Activated CD4-positive, alpha-beta memory T cell treated with anti-CD3 and anti-CD28 coated beads for 36 hours (primary cell): Measurements from ENCODE around the gene PCDHB13. TPM values are rescaled to one million over a fixed set of nuclear protein-coding genes. Genes with fewer than 3 reads are reported as not detected.
"Not testable (repeated sequence)": the region's sequence is repeated elsewhere in the genome, so short reads cannot be mapped to it uniquely, and the experiment has no call there.

Experiments used
- CTCF ChIA-PET: fragments of 350-600 bp; sonication (Branson Sonifier 250); formaldehyde crosslinking; loops from one replicate; lab custom pipeline; 2021; ENCODE audit warnings: antibody characterized with exemption, inconsistent platforms; lab: Charles Lee
- POLR2A ChIA-PET: fragments of 350-600 bp; sonication (Branson Sonifier 250); formaldehyde crosslinking; loops from one replicate; lab custom pipeline; 2021; ENCODE audit warnings: antibody characterized with exemption; lab: Charles Lee
- DNase-seq: peaks from one replicate; pipeline ENCODE4 v3.0.0-alpha.2; 2020
- H3K27ac Mint-ChIP-seq: one replicate; pipeline ENCODE4 v1.8.0; 2021; ENCODE audit warnings: mixed read lengths
- H3K27me3 Mint-ChIP-seq: one replicate; pipeline ENCODE4 v1.8.0; 2021; ENCODE audit warnings: mixed read lengths
- H3K36me3 Mint-ChIP-seq: one replicate; pipeline ENCODE4 v1.8.0; 2021; ENCODE audit warnings: mixed read lengths
- H3K4me1 Mint-ChIP-seq: one replicate; pipeline ENCODE4 v1.8.0; 2021; ENCODE audit warnings: low read depth, mixed read lengths
- H3K4me3 Mint-ChIP-seq: one replicate; pipeline ENCODE4 v1.8.0; 2021; ENCODE audit warnings: mild to moderate bottlenecking, mixed read lengths
- H3K9me3 Mint-ChIP-seq: one replicate; pipeline ENCODE4 v1.8.0; 2021; ENCODE audit warnings: mixed read lengths
- intact Hi-C: fragments of 100-400 bp; cut with micrococcal nuclease; formaldehyde crosslinking; loops from one replicate; pipeline ENCODE4 v1.15.1; 2023
- total RNA-seq, 2 experiments: library from RNA; stranded (reverse); gene quantifications; one replicate each; pipeline ENCODE4 v1.2.3, GENCODE V29; 2021

Gene PCDHB13
- total RNA-seq = not detected

GRCh38 chr5:141213656-141214339, at the start of gene PCDHB13:
Gene PCDHB13, plus strand, starts transcription at chr5:141213919. Its CDS starts 205 bp downstream, at chr5:141214124.
- CTCF ChIA-PET = interaction anchor here (1.0 kb wide), 1 partner anchor 107 kb away, joined by 3 read pairs; the partner anchor contains the start of gene TAF7

DNA sequence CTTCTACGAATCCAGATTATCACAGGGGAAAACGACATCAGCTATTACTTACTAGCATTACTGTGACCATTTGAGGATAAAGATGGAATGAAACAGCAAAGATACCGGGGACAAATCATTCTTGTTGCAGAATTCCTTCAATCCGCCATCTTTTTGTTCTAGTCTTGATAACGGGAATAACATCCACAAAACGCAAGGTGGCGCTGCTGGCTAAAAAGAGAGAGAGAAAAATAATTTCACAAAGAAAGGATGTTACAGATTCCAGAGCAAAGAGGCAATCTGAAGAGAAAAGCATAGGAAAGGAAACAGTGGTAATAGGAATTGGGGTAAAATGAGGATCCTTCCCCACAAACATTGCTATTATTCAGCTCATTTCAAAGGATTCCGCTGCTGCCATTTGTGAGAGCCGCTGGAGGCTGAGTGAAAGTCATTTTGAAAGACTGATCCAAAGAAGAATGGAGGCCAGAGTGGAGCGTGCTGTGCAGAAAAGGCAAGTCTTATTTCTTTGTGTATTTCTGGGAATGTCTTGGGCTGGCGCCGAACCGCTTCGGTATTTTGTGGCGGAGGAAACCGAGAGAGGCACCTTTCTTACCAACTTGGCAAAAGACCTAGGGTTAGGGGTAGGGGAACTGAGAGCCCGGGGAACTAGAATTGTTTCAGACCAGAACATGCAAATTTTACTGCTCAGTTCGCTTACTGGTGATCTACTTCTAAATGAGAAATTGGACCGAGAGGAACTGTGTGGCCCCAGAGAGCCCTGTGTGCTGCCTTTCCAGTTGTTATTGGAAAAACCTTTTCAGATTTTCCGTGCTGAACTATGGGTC, 41.1 kb upstream of the PCDHB13 start, which contains the start of gene PCDHB7:
Gene PCDHB7, plus strand, starts transcription at position 264 of the 824 bp plus-strand sequence. Its CDS starts 192 bp downstream, at position 456.
- peaks cover 1% of the 10 kb centered on the region for H3K36me3 Mint-ChIP-seq
- peaks cover 25% of the 10 kb centered on the region for H3K27me3 Mint-ChIP-seq
- H3K4me1 Mint-ChIP-seq = no peaks in the 10 kb centered on the region
- no peak within 1 kb of the TSS for H3K27ac Mint-ChIP-seq
- CTCF ChIA-PET = interaction anchor here (0.6 to 1.4 kb wide), 3 partner anchors 15 to 385 kb away, joined by 3 read pairs; partner anchors contain the start of gene PCDHB9
- H3K9me3 Mint-ChIP-seq = peaks cover 11% of the 10 kb centered on the region
- intact Hi-C loops = no loop called here
- no peak within 1 kb of the TSS for H3K4me3 Mint-ChIP-seq
- peak; percentile 35 for DNase-seq
- POLR2A ChIA-PET = no interaction called here

More at GRCh38 chr5:141213656-141214339, at the start of gene PCDHB13:
- intact Hi-C loops, H3K4me1 Mint-ChIP-seq, H3K27ac Mint-ChIP-seq, POLR2A ChIA-PET, H3K4me3 Mint-ChIP-seq: not testable (repeated sequence)
- peak; percentile 57 for DNase-seq
- Mint-ChIP-seq H3K36me3 (peaks cover 12% of the 10 kb centered on the region), H3K9me3 (peaks cover 23% of the 10 kb centered on the region), H3K27me3 (peaks cover 44% of the 10 kb centered on the region)

GRCh38 chr5:141174291-141175104, 39.2 kb upstream of the PCDHB13 start:
- H3K27ac Mint-ChIP-seq, DNase-seq: not testable (repeated sequence)
- peaks cover 14% of the 10 kb centered on the region for H3K27me3 Mint-ChIP-seq

DNA sequence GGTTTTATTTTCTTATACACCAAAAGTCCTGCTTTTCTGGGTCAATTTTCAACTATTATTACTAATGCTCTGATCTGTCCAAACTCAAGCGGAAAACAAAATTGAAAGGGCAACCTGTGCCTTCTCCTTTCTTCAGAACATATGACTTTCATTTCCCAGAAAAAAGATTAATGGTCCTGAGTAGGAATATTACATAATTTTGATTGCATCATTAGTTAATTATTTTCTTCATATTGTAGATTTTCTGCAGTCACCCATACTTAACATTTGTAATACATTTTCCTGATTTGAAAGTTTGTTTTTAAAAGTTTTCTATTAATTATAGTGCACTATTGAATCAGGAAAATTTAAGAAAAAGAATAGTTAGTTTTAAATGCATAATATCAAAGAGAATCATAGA, 37.8 kb upstream of the PCDHB13 start:
- Mint-ChIP-seq H3K27ac (no peak overlapping the region), H3K9me3 (peaks cover 13% of the 10 kb centered on the region), H3K4me1 (no peaks in the 10 kb centered on the region), H3K27me3 (peaks cover 10% of the 10 kb centered on the region), H3K36me3 (peaks cover 1% of the 10 kb centered on the region), H3K4me3 (no peak overlapping the region)
- intact Hi-C loops = no loop called here
- POLR2A ChIA-PET = no interaction called here
- DNase-seq = no peak
- CTCF ChIA-PET = no interaction called here

More at GRCh38 chr5:141174291-141175104, 39.2 kb upstream of the PCDHB13 start:
- H3K4me1 Mint-ChIP-seq, intact Hi-C loops, CTCF ChIA-PET, H3K36me3 Mint-ChIP-seq, H3K4me3 Mint-ChIP-seq, POLR2A ChIA-PET: not testable (repeated sequence)
- peaks cover 11% of the 10 kb centered on the region for H3K9me3 Mint-ChIP-seq

GRCh38 chr5:141177577-141178191, 36.0 kb upstream of the PCDHB13 start, which contains the start of gene PCDHB8:
Gene PCDHB8, plus strand, starts transcription at chr5:141177790. Its CDS starts 245 bp downstream, at chr5:141178035.
- DNase-seq, H3K27ac Mint-ChIP-seq, H3K4me1 Mint-ChIP-seq, intact Hi-C loops, H3K4me3 Mint-ChIP-seq, H3K36me3 Mint-ChIP-seq, POLR2A ChIA-PET: not testable (repeated sequence)
- Mint-ChIP-seq H3K27me3 (peaks cover 18% of the 10 kb centered on the region), H3K9me3 (peaks cover 19% of the 10 kb centered on the region)
- CTCF ChIA-PET = interaction anchor here (1.2 kb wide), 1 partner anchor 235 kb away, joined by 3 read pairs; the partner anchor contains the start of gene PCDHGA10

- intact Hi-C loops, POLR2A ChIA-PET, H3K36me3 Mint-ChIP-seq, H3K4me3 Mint-ChIP-seq, CTCF ChIA-PET, H3K27ac Mint-ChIP-seq, H3K4me1 Mint-ChIP-seq, DNase-seq: not testable (repeated sequence)
- Mint-ChIP-seq H3K9me3 (peaks cover 18% of the 10 kb centered on the region), H3K27me3 (peaks cover 19% of the 10 kb centered on the region)
Measured at GRCh38 chr5:141179371-141179770, 34.3 kb upstream of the PCDHB13 start.

GRCh38 chr5:141179876-141180275, 33.8 kb upstream of the PCDHB13 start:
- POLR2A ChIA-PET = not testable (repeated sequence)

DNA sequence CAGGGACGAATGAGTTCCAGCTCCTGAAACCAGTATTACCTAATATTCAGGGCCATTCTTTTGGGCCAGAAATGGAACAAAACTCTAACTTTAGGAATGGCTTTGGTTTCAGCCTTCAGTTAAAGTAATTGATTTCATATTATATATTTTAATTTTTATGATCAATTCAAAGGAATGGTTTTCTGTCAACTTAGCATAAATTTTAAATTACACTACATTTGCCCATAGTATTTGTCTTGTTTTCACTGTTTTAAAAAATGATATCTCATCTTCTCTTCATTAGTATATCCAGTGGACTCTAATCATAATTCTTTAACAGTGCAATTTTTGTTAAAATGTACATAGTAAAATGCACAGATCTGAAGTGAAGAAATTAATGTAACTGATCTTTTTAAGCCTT, 33.4 kb upstream of the PCDHB13 start:
- POLR2A ChIA-PET = no interaction called here
- CTCF ChIA-PET = no interaction called here
- peaks cover 16% of the 10 kb centered on the region for H3K9me3 Mint-ChIP-seq

More at GRCh38 chr5:141179876-141180275, 33.8 kb upstream of the PCDHB13 start:
- peaks cover 24% of the 10 kb centered on the region for H3K27me3 Mint-ChIP-seq
- H3K4me3 Mint-ChIP-seq, intact Hi-C loops, H3K4me1 Mint-ChIP-seq, CTCF ChIA-PET, H3K27ac Mint-ChIP-seq, DNase-seq, H3K36me3 Mint-ChIP-seq: not testable (repeated sequence)
- H3K9me3 Mint-ChIP-seq = peaks cover 19% of the 10 kb centered on the region

GRCh38 chr5:141182248-141182647, 31.5 kb upstream of the PCDHB13 start, which contains the start of gene PCDHB16:
Gene PCDHB16, plus strand, starts transcription at chr5:141182387. Its CDS starts 173 bp downstream, at chr5:141182560.
- POLR2A ChIA-PET = no interaction called here
- DNase-seq = peak; percentile 17
- Mint-ChIP-seq H3K36me3 (peaks cover 2% of the 10 kb centered on the region), H3K4me1 (peaks cover 4% of the 10 kb centered on the region), H3K4me3 (no peak within 1 kb of the TSS), H3K9me3 (peaks cover 16% of the 10 kb centered on the region), H3K27me3 (peaks cover 30% of the 10 kb centered on the region), H3K27ac (no peak within 1 kb of the TSS)
- CTCF ChIA-PET = interaction anchor here (0.6 to 1.4 kb wide), 3 partner anchors 46 to 559 kb away, joined by 3 read pairs; partner anchors contain the start of gene TAF7
- intact Hi-C loops = no loop called here

More for the DNA sequence above, 33.4 kb upstream of the PCDHB13 start:
- DNase-seq = no peak
- intact Hi-C loops = no loop called here
- H3K4me1 Mint-ChIP-seq = no peaks in the 10 kb centered on the region
- peaks cover 2% of the 10 kb centered on the region for H3K36me3 Mint-ChIP-seq
- no peak overlapping the region for H3K4me3 Mint-ChIP-seq
- H3K27ac Mint-ChIP-seq = no peak overlapping the region
- H3K27me3 Mint-ChIP-seq = peaks cover 26% of the 10 kb centered on the region

GRCh38 chr5:141184117-141184855, 29.4 kb upstream of the PCDHB13 start:
- H3K36me3 Mint-ChIP-seq, POLR2A ChIA-PET, CTCF ChIA-PET, H3K4me3 Mint-ChIP-seq, intact Hi-C loops, H3K4me1 Mint-ChIP-seq, H3K27ac Mint-ChIP-seq, DNase-seq: not testable (repeated sequence)
- Mint-ChIP-seq H3K27me3 (peaks cover 37% of the 10 kb centered on the region), H3K9me3 (peaks cover 20% of the 10 kb centered on the region)
